GM21825 (cell line): ENCODE results near the gene PODXL.

Source experiments
- ATAC-seq: cut with Tn5 transposase; IDR thresholded peaks from one replicate; pipeline ENCODE4 v1.9.1; 2021; ENCODE audit warnings: mild to moderate bottlenecking, moderate library complexity; ENCODE audit not compliant: unreplicated experiment

PODXL gene

GRCh38 chr7:131556053-131556908 is at the start of gene PODXL:
Gene PODXL, minus strand, starts transcription at chr7:131556628. Its CDS starts 269 bp downstream, at chr7:131556359.
- peak; percentile 79 for ATAC-seq

GRCh38 chr7:131605280-131605878 is 49.0 kb upstream of the PODXL start:
- no peak for ATAC-seq

DNA sequence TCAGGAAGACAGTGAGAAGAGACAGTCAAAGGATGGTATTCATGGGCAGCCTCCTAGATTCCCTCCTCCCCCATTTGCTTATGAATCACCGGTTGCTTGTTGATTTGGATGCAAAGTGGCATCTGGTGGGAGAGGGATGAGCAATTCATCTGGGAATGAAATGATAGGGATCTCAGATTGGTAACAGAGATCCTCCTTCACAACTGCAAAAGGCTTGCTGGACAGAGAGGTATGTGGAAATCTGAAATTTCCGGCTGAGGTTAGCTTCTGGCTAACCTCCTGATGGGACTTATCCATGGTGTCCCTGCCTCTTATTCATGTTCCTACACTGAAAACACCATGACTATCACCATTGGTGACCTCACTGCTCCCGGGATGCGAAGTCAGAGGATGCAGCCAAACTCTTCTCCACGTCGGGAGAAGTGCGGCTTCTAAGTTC is 48.4 kb upstream of the PODXL start:
- no peak for ATAC-seq

- no peak for ATAC-seq
Observed at GRCh38 chr7:131603932-131604331, 47.5 kb upstream of the PODXL start.

- ATAC-seq = no peak
Observed at GRCh38 chr7:131602994-131603372, 46.6 kb upstream of the PODXL start.

GRCh38 chr7:131602304-131602993 is 46.0 kb upstream of the PODXL start:
- ATAC-seq = no peak

- no peak for ATAC-seq
Observed at GRCh38 chr7:131600085-131600881, 43.9 kb upstream of the PODXL start.

DNA sequence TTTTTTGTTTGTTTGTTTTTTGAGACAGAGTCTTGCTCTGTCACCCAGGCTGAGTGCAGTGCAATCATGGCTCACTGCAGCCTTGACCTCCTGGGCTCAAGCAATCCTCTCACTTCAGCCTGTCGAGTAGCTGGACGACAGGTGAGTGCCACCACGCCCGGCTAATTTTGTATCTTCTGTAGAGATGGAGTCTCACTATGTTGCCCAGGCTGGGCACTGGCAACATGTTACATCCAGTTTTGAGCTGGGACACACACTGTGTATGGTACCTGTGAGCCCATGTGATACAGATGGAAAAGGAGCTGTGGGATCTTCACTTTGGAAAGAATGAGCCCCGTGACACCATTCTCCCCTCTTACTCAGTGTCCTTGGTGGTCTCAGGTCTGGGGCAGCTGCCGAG is 40.4 kb upstream of the PODXL start:
- ATAC-seq = no peak

DNA sequence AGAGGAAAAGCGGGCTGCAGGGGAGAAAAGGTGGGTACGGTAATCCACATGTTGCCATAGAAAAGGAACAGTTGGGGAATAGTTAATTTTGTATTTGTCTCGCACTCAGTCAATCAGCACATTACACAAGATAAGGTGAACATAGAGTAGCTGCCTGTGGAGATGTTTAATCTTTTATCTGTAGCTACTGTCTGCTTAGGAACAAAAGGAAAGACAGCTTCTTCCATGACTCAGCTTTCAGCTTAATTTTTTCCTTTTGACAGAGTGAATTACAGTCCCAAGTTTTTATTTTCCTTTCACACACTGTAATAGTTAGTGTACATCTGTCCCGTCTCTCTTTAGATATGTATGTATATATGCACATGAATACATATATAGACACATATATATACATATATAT is 39.3 kb upstream of the PODXL start:
- ATAC-seq = no peak

- no peak for ATAC-seq
Observed at GRCh38 chr7:131591687-131592319, 35.4 kb upstream of the PODXL start.

DNA sequence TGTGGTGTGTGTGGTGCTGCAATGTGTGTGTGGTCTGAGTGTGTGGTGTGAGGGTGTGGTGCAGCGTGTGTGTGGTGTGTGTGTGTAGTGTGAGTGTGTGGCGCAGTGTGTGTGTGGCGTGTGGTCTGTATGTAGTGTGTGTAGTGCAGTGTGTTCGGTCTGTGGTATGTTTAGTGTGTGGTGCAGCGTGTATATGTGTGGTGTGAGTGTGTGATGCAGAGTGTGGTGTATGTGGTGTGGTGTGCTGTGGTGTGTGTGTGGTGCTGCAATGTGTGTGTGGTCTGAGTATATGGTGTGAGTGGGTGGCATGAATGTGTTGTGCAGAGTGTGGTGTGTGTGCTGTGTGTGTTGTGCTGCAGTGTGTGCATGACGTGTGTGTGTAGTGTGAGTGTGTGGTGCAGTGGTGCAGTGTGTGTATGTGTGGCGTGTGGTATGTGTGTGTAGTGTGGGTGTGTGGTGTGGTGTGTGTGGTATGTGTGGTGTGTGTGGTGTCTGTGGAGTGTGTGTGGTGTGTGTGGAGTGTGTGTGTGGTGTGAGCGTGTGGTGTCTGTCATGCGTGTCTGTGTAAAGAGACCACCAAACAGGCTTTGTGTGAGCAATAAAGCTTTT is 31.0 kb upstream of the PODXL start:
- no peak for ATAC-seq

DNA sequence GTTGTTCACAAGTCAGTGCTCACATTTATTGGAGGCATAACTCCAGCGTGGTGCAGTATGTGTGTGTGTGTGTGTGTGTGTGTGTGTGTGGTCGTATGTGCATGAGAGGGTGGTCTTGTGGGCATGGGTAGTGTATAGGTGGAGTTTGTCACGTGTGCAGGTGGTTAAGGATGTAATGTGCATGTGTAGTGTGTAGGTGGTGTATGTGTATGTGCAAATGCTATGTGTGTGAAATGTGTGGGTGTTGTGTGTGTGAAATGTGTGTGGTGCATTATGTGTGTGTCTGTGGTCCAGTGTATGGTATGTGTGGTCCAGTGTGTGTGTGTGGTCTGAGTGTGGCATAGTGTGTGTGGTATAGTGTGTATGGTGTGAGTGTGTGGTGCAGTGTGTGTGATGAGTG is 30.3 kb upstream of the PODXL start:
- no peak for ATAC-seq

DNA sequence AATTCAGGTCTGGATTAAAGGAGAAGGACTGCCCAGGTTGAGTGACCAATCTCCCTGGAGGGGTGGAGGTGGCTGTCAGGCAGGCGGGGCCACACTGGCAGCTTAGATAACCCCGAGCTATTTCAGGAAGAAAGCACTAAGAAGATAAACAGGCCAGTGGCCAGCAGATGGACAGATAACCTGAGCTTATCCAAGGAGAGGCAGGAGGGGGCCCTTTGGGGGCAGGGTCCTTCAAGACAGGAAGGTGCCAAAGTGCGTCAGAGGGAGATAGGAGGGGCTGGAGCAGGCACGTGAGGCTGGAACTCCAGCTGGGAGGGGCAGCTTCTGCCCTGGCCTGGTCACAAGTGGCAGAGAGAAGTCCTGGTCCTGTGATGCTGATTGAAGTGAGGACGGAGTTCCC is 29.8 kb upstream of the PODXL start:
- no peak for ATAC-seq

DNA sequence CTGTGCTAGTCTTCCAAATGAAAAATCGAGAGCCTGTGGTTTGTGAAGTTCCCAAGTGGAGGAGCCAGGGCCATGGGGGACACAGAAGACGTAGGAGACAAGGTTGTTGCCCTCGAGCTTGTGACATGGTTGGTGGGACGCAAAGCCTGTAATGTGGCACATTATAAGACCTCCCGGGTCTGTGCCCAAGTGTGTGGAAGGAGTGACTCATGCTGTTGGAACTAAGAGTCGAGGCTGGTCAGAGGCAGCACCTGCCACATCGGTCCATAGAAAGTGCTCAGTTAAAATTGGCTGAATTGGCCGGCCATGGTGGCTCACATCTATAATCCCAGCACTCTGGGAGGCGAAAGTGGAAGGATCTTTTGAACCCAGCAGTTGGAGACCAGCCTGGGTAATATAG is 27.0 kb upstream of the PODXL start:
- no peak for ATAC-seq

DNA sequence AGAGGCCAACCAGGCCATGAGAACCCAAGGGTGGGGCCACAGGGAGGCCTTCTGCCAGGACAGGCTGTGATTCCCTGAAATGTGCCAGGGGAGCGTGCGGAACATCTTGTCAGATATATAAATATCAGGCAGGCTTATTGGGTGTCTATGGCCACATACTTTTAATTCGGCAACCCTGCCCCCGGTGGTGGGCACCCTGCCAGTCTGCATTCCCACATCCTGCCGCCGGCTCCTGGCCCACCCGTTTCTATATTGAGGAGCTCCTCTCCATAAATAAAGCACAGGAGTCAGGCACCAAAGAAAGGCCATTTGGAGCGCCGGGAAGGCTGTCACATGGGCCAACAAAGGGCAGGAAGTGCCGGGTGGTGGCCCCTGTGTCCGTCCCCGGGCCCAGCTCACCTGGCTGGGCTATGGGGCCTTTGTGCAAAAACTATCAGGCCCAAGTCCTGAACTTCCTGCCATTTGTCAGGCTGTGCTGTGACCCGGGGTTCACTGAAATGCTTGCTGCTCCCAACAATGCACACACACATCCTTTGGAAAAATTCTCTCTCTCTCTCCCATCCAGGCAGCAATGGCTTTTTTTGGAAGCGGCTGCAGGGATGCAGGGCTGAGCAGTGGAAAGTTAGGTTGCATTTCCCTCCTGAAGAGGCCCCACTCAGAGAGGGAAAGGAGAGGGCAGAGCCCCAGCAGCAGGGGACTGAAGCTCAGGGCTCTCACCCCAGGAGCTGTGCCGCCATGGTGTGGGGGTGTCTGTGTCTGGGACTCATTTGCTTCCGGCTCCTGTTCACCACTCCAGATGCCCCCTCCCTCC is 25.0 kb upstream of the PODXL start:
- ATAC-seq = no peak

DNA sequence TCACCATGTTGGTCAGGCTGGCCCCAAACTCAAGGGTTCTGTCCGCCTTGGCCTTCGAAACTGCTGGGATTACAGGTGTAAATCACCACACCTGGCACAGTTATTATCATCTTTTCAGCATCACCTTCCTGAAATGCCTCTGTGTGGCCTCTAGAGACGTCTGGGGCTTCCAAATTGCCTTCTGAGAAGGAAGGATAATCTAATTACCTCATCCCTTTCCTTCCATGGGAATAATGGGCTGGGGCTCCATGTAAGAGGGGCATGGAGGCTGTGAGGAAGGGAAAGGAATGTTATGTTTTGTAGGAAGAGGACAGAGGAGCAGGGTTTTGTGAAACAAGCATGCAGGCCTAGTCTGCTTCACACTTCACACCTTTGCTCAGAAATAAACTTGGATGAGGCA is 22.2 kb upstream of the PODXL start:
- no peak for ATAC-seq

GRCh38 chr7:131574741-131575140 is 18.3 kb upstream of the PODXL start:
- no peak for ATAC-seq

DNA sequence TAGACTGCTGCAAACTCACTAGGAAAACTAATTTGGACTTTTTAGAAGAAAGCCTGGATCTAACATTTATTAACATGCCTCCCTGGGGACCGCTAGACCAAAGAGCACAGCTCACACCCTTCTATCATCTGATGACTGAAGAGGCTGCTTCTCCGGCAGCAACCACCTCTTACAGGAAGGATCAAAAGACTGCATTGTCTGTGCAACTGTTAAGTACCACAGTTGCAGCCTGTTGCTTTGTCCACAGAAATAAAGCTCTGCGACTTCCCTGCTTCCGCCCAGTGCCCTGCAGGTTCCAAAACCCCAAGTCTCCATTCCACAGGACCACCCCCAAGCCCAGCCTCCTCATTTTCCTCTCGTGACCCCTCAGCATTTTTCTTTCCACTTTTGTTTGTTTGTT is 14.0 kb upstream of the PODXL start:
- ATAC-seq = no peak

DNA sequence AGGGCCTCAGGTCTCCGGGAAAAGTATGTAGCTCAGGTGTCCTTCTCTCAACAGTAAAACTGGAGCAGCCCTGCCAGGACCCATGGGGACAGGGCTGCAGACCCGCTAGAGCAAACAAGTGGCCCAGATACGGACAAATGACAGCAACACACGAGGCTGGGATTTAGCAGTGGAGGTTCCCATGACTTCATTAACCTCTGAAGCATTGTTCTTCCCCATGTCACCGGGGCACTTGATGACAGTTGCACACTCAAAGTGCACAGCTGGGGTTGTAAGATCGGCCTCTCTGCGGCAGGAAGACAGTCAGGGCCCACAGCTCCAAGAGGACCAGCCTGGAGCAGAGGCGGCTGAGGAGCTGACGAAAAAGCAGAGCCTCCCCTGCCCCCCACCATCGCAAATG is 12.5 kb upstream of the PODXL start:
- no peak for ATAC-seq
